ENCODE results near the gene RTP3. TPM values are rescaled to one million over a fixed set of nuclear protein-coding genes. Genes with fewer than 3 reads are reported as not detected.

Gene RTP3
- total RNA-seq, 3 donors from 2014 or later (not counting 1 experiment from before 2014, with no cell fraction given): not detected

DNA sequence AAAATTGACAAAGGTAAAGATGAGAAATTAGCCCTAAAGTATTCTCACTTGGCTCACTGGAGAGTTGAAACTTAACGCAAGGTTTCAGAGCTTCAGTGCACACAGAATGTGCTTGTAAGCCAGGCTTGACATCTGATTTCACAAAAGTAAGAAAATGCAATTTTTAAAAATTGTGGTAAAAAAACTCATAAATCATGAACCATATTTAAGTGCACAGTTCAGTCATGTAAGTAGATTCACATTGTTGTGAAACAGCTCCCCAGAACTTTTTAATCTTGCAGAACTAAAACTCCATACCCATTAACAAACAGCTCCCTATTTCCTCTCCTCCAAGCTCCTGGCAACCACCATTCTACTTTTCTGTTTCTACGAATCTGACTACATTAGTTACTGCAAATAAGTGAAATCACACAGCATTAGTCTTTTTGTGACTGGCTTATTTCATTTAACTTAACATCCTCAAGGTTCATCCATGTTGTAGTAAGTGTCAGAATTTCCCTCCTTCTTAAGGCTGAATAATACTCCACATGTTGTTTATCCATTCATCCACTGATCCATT lies 14.5 kb downstream of the RTP3 start:
- Mint-ChIP-seq H3K27ac (no peak overlapping the region), H3K4me3 (no peak overlapping the region), H3K4me1 (peaks cover 0 to 6% of the 10 kb centered on the region in 2 donors), H3K9me3 (no peaks in the 10 kb centered on the region), H3K27me3 (ENCODE audit: low read depth in 2 of 2) (peaks cover 6 to 28% of the 10 kb centered on the region in 2 donors), H3K36me3 (no peaks in the 10 kb centered on the region)
- Histone ChIP-seq H3K4me1 (ENCODE audit: control insufficient read depth, insufficient read depth, low read length) (no peaks in the 10 kb centered on the region), H3K4me3 (ENCODE audit: low read length) (no peak overlapping the region), H3K27me3 (ENCODE audit: control insufficient read depth, insufficient read depth, low read length) (no peaks in the 10 kb centered on the region), H3K36me3 (ENCODE audit: control insufficient read depth, insufficient read depth, low read length) (no peaks in the 10 kb centered on the region), H3K9me3 (ENCODE audit: control insufficient read depth, insufficient read depth, low read length) (no peaks in the 10 kb centered on the region), H3K27ac (ENCODE audit: low read length) (no peak overlapping the region)
- ATAC-seq: no peak
- 81% methylated on average over 2 of the region's 2 CpGs for WGBS (ENCODE audit: insufficient coverage)
- intact Hi-C loops (cut with micrococcal nuclease): no loop called here
- no peak for TF ChIP-seq CTCF (IDR thresholded peaks at IDR 0.05)
- no peak for DNase-seq

DNA sequence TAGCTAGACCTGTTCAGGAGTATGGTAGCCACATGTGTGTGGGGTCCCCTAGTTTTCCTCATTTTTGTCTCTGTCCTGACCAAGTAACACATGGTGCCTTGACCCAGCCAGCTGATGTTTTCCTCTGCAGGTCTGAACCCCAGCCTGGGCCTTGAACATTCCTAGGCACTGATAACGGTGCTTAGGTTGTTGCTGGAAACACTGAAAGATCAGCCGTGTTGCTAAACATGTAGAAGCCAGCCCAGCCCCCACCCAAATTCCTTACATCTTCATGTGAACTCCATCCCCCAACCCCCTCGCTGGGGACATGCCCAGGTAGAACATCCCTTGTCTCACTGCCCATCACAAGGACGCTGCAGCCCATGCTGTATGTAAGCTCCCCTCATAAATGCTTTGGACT lies 18.7 kb downstream of the RTP3 start:
- Histone ChIP-seq H3K4me3 (ENCODE audit: low read length) (no peak overlapping the region), H3K36me3 (ENCODE audit: control insufficient read depth, insufficient read depth, low read length) (no peaks in the 10 kb centered on the region), H3K27ac (ENCODE audit: low read length) (no peak overlapping the region), H3K27me3 (ENCODE audit: control insufficient read depth, insufficient read depth, low read length) (no peaks in the 10 kb centered on the region), H3K9me3 (ENCODE audit: control insufficient read depth, insufficient read depth, low read length) (no peaks in the 10 kb centered on the region), H3K4me1 (ENCODE audit: control insufficient read depth, insufficient read depth, low read length) (no peaks in the 10 kb centered on the region)
- ATAC-seq (no peak), DNase-seq (no peak)
- intact Hi-C loops (cut with micrococcal nuclease): no loop called here
- no peaks in the 10 kb centered on the region for H3K36me3 Mint-ChIP-seq
- 93% methylated on average over 4 of the region's 4 CpGs for WGBS (ENCODE audit: insufficient coverage)
- peak overlapping the region in 1 of 2 donors; percentile 48 for H3K27ac Mint-ChIP-seq
- H3K4me1 Mint-ChIP-seq: peaks cover 0 to 6% of the 10 kb centered on the region in 2 donors
- H3K9me3 Mint-ChIP-seq: no peaks in the 10 kb centered on the region
- peaks cover 9 to 13% of the 10 kb centered on the region in 2 donors for H3K27me3 Mint-ChIP-seq (ENCODE audit: low read depth in 2 of 2)
- TF ChIP-seq CTCF (IDR thresholded peaks at IDR 0.05): no peak
- H3K4me3 Mint-ChIP-seq: no peak overlapping the region

- no peak overlapping the region for H3K27ac ChIP-seq (ENCODE audit: low read length)
- no peak overlapping the region for H3K4me3 Mint-ChIP-seq
- H3K27ac Mint-ChIP-seq: peak overlapping the region in 1 of 2 donors; percentile 48
- intact Hi-C loops (cut with micrococcal nuclease): no loop called here
- H3K27me3 ChIP-seq (ENCODE audit: control insufficient read depth, insufficient read depth, low read length): no peaks in the 10 kb centered on the region
- no peaks in the 10 kb centered on the region for H3K4me1 ChIP-seq (ENCODE audit: control insufficient read depth, insufficient read depth, low read length)
- TF ChIP-seq CTCF (IDR thresholded peaks at IDR 0.05): no peak
- no peaks in the 10 kb centered on the region for H3K36me3 ChIP-seq (ENCODE audit: control insufficient read depth, insufficient read depth, low read length)
- DNase-seq: no peak
- H3K9me3 Mint-ChIP-seq: no peaks in the 10 kb centered on the region
- peak in 2 of 3 donors; percentile 72 to 76 for ATAC-seq
- no peaks in the 10 kb centered on the region for H3K9me3 ChIP-seq (ENCODE audit: control insufficient read depth, insufficient read depth, low read length)
- no peaks in the 10 kb centered on the region for H3K36me3 Mint-ChIP-seq
- H3K27me3 Mint-ChIP-seq (ENCODE audit: low read depth in 2 of 2): peaks cover 5 to 13% of the 10 kb centered on the region in 2 donors
- WGBS (ENCODE audit: insufficient coverage): 52% methylated on average over 5 of the region's 7 CpGs
- H3K4me3 ChIP-seq (ENCODE audit: low read length): no peak overlapping the region
- peaks cover 0 to 6% of the 10 kb centered on the region in 2 donors for H3K4me1 Mint-ChIP-seq
Observed at GRCh38 chr3:46517016-46517783, 19.4 kb downstream of the RTP3 start.
